H9 (cell line): Measurements from ENCODE around the gene OR52A5. TPM values are rescaled to one million over a fixed set of nuclear protein-coding genes. Genes with fewer than 3 reads are reported as not detected.

Experiments
- DNase-seq: peaks from one replicate; pipeline ENCODE4 v3.0.0-alpha.2; 2017
- H2AFZ ChIP-seq: one replicate; pipeline ENCODE4 v1.6.1; 2013; ENCODE audit warnings: mild to moderate bottlenecking, low read length, control low read depth, moderate library complexity
- H2AK5ac ChIP-seq: 2 replicates; pipeline ENCODE4 v1.6.1; 2013; ENCODE audit warnings: low read length, control low read depth, mixed read lengths; ENCODE audit not compliant: insufficient read length
- H2BK120ac ChIP-seq: one replicate; pipeline ENCODE4 v1.6.1; 2013; ENCODE audit warnings: low read depth, mild to moderate bottlenecking, low read length, control low read depth, inconsistent platforms; ENCODE audit not compliant: poor library complexity, severe bottlenecking
- H2BK12ac ChIP-seq: 2 replicates; pipeline ENCODE4 v1.6.1; 2013; ENCODE audit warnings: low read length, control low read depth, mixed read lengths, low read depth; ENCODE audit not compliant: insufficient read length
- H2BK15ac ChIP-seq: 2 replicates; pipeline ENCODE4 v1.6.1; 2013; ENCODE audit warnings: low read depth, low read length, control low read depth
- H2BK20ac ChIP-seq: one replicate; pipeline ENCODE4 v1.6.1; 2013; ENCODE audit warnings: low read depth, mild to moderate bottlenecking, low read length, control low read depth, inconsistent platforms; ENCODE audit not compliant: poor library complexity, severe bottlenecking
- H2BK5ac ChIP-seq: 2 replicates; pipeline ENCODE4 v1.6.1; 2013; ENCODE audit warnings: low read length, control low read depth, mixed read lengths; ENCODE audit not compliant: insufficient read length
- H3K14ac ChIP-seq: 2 replicates; pipeline ENCODE4 v1.6.1; 2013; ENCODE audit warnings: low read length, control low read depth; ENCODE audit not compliant: insufficient read depth
- H3K18ac ChIP-seq: 2 replicates; pipeline ENCODE4 v1.6.1; 2013; ENCODE audit warnings: low read depth, mild to moderate bottlenecking, mixed read lengths, low read length, control low read depth; ENCODE audit not compliant: insufficient read length
- H3K23ac ChIP-seq: 2 replicates; pipeline ENCODE4 v1.6.1; 2013; ENCODE audit warnings: low read length, control low read depth, mixed read lengths, low read depth; ENCODE audit not compliant: insufficient read length
- H3K23me2 ChIP-seq: 2 replicates; pipeline ENCODE4 v1.6.1; 2013; ENCODE audit warnings: low read depth, mild to moderate bottlenecking, mixed read lengths, low read length, control low read depth; ENCODE audit not compliant: insufficient read length, poor library complexity, severe bottlenecking
- H3K27ac ChIP-seq: 2 replicates; pipeline ENCODE4 v1.5.1; 2013; ENCODE audit warnings: low read length, control low read depth, mixed read lengths, low read depth; ENCODE audit not compliant: insufficient read length
- H3K27me3 ChIP-seq: 2 replicates; pipeline ENCODE4 v1.6.1; 2013; ENCODE audit warnings: low read length, control low read depth, inconsistent platforms; ENCODE audit not compliant: insufficient read depth
- H3K4ac ChIP-seq: 2 replicates; pipeline ENCODE4 v1.6.1; 2013; ENCODE audit warnings: low read depth, mild to moderate bottlenecking, control low read depth, inconsistent platforms, low read length, moderate library complexity
- H3K4me1 ChIP-seq: 2 replicates; pipeline ENCODE4 v1.6.1; 2013; ENCODE audit warnings: low read length, control low read depth, inconsistent platforms; ENCODE audit not compliant: insufficient read depth
- H3K4me2 ChIP-seq: 2 replicates; pipeline ENCODE4 v1.6.1; 2013; ENCODE audit warnings: low read length, control low read depth, mixed read lengths; ENCODE audit not compliant: insufficient read length, insufficient read depth
- H3K56ac ChIP-seq: 2 replicates; pipeline ENCODE4 v1.6.1; 2013; ENCODE audit warnings: low read depth, mild to moderate bottlenecking, mixed read lengths, low read length, control low read depth; ENCODE audit not compliant: insufficient read length
- H3K79me1 ChIP-seq: 2 replicates; pipeline ENCODE4 v1.6.1; 2013; ENCODE audit warnings: low read depth, mild to moderate bottlenecking, moderate library complexity, low read length, control low read depth, inconsistent platforms; ENCODE audit not compliant: insufficient read depth, poor library complexity, severe bottlenecking
- H3K79me2 ChIP-seq: 2 replicates; pipeline ENCODE4 v1.6.1; 2013; ENCODE audit warnings: low read length, control low read depth, inconsistent platforms; ENCODE audit not compliant: insufficient read depth
- H3K9ac ChIP-seq: 2 replicates; pipeline ENCODE4 v1.6.1; 2013; ENCODE audit warnings: low read length, control low read depth, mixed read lengths; ENCODE audit not compliant: insufficient read length; ENCODE audit errors: extremely low read depth
- H3K9me3 ChIP-seq: one replicate; pipeline ENCODE4 v1.6.1; 2013; ENCODE audit warnings: low read depth, low read length, inconsistent platforms; ENCODE audit not compliant: control insufficient read depth
- H3T11ph ChIP-seq: one replicate; pipeline ENCODE4 v1.6.1; 2013; ENCODE audit warnings: mild to moderate bottlenecking, low read length, control low read depth, inconsistent platforms
- H4K20me1 ChIP-seq: one replicate; pipeline ENCODE4 v1.6.1; 2013; ENCODE audit not compliant: control insufficient read depth, insufficient read length, insufficient read depth
- H4K5ac ChIP-seq: 2 replicates; pipeline ENCODE4 v1.6.1; 2013; ENCODE audit warnings: low read depth, mild to moderate bottlenecking, mixed read lengths, low read length, control low read depth; ENCODE audit not compliant: insufficient read length
- H4K8ac ChIP-seq: replicated peaks from 2 replicates; pipeline ENCODE4 v1.6.1; 2013; ENCODE audit warnings: low read length, control low read depth, mixed read lengths, low read depth; ENCODE audit not compliant: insufficient read length
- H4K91ac ChIP-seq: 2 replicates; pipeline ENCODE4 v1.6.1; 2013; ENCODE audit warnings: low read depth, mild to moderate bottlenecking, moderate library complexity, mixed read lengths, low read length, control low read depth; ENCODE audit not compliant: insufficient read length
- H3K27ac Mint-ChIP-seq, 3 experiments: 2 replicates in 2 of 3; 3 replicates in 1 of 3; pipeline ENCODE4 v1.8.0; 2020 to 2021; ENCODE audit warnings: mixed read lengths in 3 of 3, mild to moderate bottlenecking in 1 of 3, moderate library complexity in 1 of 3
- H3K27me3 Mint-ChIP-seq: 2 replicates; pipeline ENCODE4 v1.8.0; 2021; ENCODE audit warnings: low read depth, mild to moderate bottlenecking, moderate library complexity, mixed read lengths
- H3K36me3 Mint-ChIP-seq, 3 experiments: 2 replicates in 2 of 3; 3 replicates in 1 of 3; pipeline ENCODE4 v1.8.0; 2020 to 2021; ENCODE audit warnings: low read depth in 3 of 3, mixed read lengths in 3 of 3; ENCODE audit not compliant: insufficient read depth in 1 of 3
- H3K4me1 Mint-ChIP-seq, 2 experiments: 2 replicates each; pipeline ENCODE4 v1.8.0; 2020; ENCODE audit warnings: mixed read lengths in 2 of 2
- H3K4me3 Mint-ChIP-seq, 2 experiments: 2 replicates in 1 of 2; 3 replicates in 1 of 2; pipeline ENCODE4 v1.8.0; 2020 to 2021; ENCODE audit warnings: mild to moderate bottlenecking in 2 of 2, mixed read lengths in 2 of 2, moderate library complexity in 1 of 2
- H3K9me3 Mint-ChIP-seq, 2 experiments: 2 replicates in 1 of 2; 3 replicates in 1 of 2; pipeline ENCODE4 v1.8.0; 2020; ENCODE audit warnings: mild to moderate bottlenecking in 2 of 2, mixed read lengths in 2 of 2, moderate library complexity in 1 of 2
- total RNA-seq: library from RNA; stranded (reverse); gene quantifications from 2 replicates; pipeline ENCODE4 v1.2.1, GENCODE V29; 2021
- TF ChIP-seq, protein P1 (sequence below): fragments of 200-600 bp; sonication (generic); conservative IDR thresholded peaks from 3 replicates; pipeline ENCODE4 v1.8.0; 2021; ENCODE audit warnings: antibody characterized with exemption, mild to moderate bottlenecking

The OR52A5 gene
- total RNA-seq, 1 experiment from 2014 or later = not detected

GRCh38 chr11:5103066-5103465 is 35.1 kb downstream of the OR52A5 start:
- H3K14ac ChIP-seq = no peak overlapping the region
- no peaks in the 10 kb centered on the region for H3K79me2 ChIP-seq
- TF ChIP-seq, protein P1, sequence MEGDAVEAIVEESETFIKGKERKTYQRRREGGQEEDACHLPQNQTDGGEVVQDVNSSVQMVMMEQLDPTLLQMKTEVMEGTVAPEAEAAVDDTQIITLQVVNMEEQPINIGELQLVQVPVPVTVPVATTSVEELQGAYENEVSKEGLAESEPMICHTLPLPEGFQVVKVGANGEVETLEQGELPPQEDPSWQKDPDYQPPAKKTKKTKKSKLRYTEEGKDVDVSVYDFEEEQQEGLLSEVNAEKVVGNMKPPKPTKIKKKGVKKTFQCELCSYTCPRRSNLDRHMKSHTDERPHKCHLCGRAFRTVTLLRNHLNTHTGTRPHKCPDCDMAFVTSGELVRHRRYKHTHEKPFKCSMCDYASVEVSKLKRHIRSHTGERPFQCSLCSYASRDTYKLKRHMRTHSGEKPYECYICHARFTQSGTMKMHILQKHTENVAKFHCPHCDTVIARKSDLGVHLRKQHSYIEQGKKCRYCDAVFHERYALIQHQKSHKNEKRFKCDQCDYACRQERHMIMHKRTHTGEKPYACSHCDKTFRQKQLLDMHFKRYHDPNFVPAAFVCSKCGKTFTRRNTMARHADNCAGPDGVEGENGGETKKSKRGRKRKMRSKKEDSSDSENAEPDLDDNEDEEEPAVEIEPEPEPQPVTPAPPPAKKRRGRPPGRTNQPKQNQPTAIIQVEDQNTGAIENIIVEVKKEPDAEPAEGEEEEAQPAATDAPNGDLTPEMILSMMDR = no peak

More at GRCh38 chr11:5103066-5103465, 35.1 kb downstream of the OR52A5 start:
- H3K18ac ChIP-seq = no peak overlapping the region
- no peak overlapping the region for H2BK20ac ChIP-seq
- no peak overlapping the region for H2AK5ac ChIP-seq
- no peak overlapping the region for H4K91ac ChIP-seq
- H2AFZ ChIP-seq = no peak overlapping the region
- no peaks in the 10 kb centered on the region for H3K79me1 ChIP-seq
- H4K8ac ChIP-seq = no peak overlapping the region
- no peak overlapping the region for H2BK15ac ChIP-seq
- 0 out of 4 replicates have a peak, but pooled peaks cover 0 to 7% of the 10 kb centered on the region in 2 experiments for H3K4me1 Mint-ChIP-seq
- H3K36me3 Mint-ChIP-seq = no peaks in the 10 kb centered on the region
- no peaks in the 10 kb centered on the region for H3K27me3 Mint-ChIP-seq
- H3K23ac ChIP-seq = no peak overlapping the region
- no peak overlapping the region for H2BK12ac ChIP-seq
- H3K56ac ChIP-seq = no peak overlapping the region
- H3K4ac ChIP-seq = no peak overlapping the region
- no peak overlapping the region for H2BK5ac ChIP-seq
- H2BK120ac ChIP-seq = no peak overlapping the region
- no peaks in the 10 kb centered on the region for H3K27me3 ChIP-seq
- H3K23me2 ChIP-seq = no peaks in the 10 kb centered on the region
- H3K4me1 ChIP-seq = no peaks in the 10 kb centered on the region; the same call in 1 of the 2 replicates
- no peaks in the 10 kb centered on the region for H3K9me3 Mint-ChIP-seq
- H3K4me3 Mint-ChIP-seq = no peak overlapping the region
- DNase-seq = no peak
- H4K20me1 ChIP-seq = no peaks in the 10 kb centered on the region
- H4K5ac ChIP-seq = no peak overlapping the region
- no peak overlapping the region for H3K9ac ChIP-seq
- H3K27ac Mint-ChIP-seq = no peak overlapping the region
- H3K4me2 ChIP-seq = no peak overlapping the region
- H3K9me3 ChIP-seq = no peaks in the 10 kb centered on the region
- no peak overlapping the region for H3T11ph ChIP-seq
- H3K27ac ChIP-seq = no peak overlapping the region
